ENCODE data around the gene CYP1B1.

Gene CYP1B1

GRCh38 chr2:38077431-38077769, 1.4 kb upstream of the CYP1B1 start:
- no peak for DNase-seq (ENCODE audit: low read depth)
- peak overlapping the region; percentile 49 for H3K4me3 ChIP-seq (ENCODE audit: low read depth, low read length)

DNA sequence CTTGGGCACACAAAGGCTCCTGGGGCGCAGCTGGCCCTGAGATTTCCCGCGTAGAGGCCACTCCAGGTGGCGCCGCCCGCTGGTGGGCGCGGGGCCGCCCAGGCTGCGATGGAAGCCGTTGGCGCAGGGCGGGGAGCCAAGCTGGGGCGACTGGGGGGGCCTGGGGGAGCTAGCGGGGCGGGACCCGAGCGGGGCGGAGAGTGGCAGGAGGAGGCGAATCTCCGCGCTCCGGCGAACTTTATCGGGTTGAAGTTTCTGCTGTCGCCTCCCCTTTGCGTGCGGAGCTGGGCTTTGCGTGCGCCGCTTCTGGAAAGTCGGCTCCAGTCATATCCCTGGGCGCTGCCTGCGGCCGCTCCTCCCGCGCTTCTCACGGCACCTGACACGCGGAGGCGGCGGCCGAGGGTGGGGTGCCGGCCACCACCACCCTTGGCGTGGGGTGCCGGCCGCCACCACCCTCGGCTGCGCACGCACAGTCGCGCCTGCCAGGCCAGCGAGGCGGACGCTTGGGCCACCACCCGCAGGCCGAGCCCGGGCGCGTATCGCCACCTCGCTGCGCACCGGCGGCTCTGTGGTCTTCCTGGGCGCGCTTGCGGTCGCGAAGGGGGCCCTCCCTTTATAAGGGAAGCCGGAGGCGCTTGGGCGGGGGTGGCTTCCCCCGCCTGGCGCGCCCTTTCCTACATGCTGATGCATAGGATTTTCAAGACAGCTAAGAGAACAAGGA, 919 bp upstream of the CYP1B1 start:
- peak; percentile 86 for DNase-seq (ENCODE audit: low read depth)
- H3K4me3 ChIP-seq (ENCODE audit: low read depth, low read length): peak overlapping the region; percentile 49

DNA sequence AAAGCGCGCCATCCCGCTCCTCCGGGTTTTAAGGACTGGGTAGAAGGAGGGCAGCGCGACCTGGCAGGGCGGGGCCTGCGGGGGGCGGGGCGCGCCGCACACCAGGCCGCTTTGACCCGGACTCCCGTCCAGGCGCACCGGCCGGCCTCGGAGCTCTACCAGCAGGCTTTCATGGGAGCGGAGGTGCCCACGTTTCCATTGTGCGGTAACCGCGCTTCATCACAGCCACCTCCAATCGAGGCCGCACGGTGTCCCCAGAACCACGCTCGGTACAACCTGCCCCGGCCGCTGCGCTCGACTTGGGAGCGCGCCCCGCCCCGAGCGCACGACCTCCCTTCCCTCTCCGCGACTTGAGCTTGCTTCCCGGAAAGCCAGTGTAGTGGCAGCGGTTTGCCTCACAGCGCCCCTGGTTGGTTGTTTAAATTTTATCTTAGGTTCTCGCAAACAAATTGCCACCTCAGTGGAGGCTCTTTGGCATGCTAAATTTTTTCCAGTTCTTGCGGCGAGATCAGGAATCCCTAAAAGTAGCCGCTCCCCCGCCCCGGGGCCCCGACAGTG, 280 bp upstream of the CYP1B1 start:
- H3K4me3 ChIP-seq (ENCODE audit: low read depth, low read length): peak overlapping the region; percentile 49
- peak; percentile 53 for DNase-seq (ENCODE audit: low read depth)

- DNase-seq (ENCODE audit: low read depth): no peak
- H3K4me3 ChIP-seq (ENCODE audit: low read depth, low read length): peak overlapping the region; percentile 49
These were observed 1.0 kb downstream of the CYP1B1 start for GRCh38 chr2:38074764-38075506.

GRCh38 chr2:38074058-38074763, 1.7 kb downstream of the CYP1B1 start:
- peak overlapping the region; percentile 49 for H3K4me3 ChIP-seq (ENCODE audit: low read depth, low read length)
- no peak for DNase-seq (ENCODE audit: low read depth)

GRCh38 chr2:38073211-38074057, 2.5 kb downstream of the CYP1B1 start:
- DNase-seq (ENCODE audit: low read depth): no peak
- peak overlapping the region; percentile 49 for H3K4me3 ChIP-seq (ENCODE audit: low read depth, low read length)

DNA sequence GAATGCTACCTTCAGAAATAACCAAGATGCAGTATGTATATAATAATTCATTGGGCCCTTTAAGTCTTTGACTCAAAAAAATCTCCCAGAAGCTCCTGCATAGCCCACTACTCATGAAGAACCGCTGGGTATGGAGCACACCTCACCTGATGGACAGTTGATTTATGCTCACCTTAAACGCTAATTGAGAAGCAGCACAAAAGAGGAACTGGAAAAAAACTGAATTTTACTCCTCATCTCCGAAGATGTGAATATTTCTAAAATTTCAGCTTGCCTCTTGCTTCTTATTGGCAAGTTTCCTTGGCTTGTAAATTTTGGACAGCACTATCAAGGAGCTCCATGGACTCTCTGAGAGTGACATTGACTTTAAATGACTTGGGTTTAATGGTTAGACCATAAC, 5.5 kb downstream of the CYP1B1 start:
- H3K4me3 ChIP-seq (ENCODE audit: low read depth, low read length): no peak overlapping the region
- DNase-seq (ENCODE audit: low read depth): no peak

GRCh38 chr2:38068234-38068633, 7.7 kb downstream of the CYP1B1 start:
- no peak for DNase-seq (ENCODE audit: low read depth)
- H3K4me3 ChIP-seq (ENCODE audit: low read depth, low read length): no peak overlapping the region

- DNase-seq (ENCODE audit: low read depth): no peak
- no peak overlapping the region for H3K4me3 ChIP-seq (ENCODE audit: low read depth, low read length)
These were observed 9.4 kb downstream of the CYP1B1 start for GRCh38 chr2:38066421-38067115.

- no peak overlapping the region for H3K4me3 ChIP-seq (ENCODE audit: low read depth, low read length)
- DNase-seq (ENCODE audit: low read depth): peak; percentile 32
These were observed 10.3 kb downstream of the CYP1B1 start for GRCh38 chr2:38065502-38066135.

DNA sequence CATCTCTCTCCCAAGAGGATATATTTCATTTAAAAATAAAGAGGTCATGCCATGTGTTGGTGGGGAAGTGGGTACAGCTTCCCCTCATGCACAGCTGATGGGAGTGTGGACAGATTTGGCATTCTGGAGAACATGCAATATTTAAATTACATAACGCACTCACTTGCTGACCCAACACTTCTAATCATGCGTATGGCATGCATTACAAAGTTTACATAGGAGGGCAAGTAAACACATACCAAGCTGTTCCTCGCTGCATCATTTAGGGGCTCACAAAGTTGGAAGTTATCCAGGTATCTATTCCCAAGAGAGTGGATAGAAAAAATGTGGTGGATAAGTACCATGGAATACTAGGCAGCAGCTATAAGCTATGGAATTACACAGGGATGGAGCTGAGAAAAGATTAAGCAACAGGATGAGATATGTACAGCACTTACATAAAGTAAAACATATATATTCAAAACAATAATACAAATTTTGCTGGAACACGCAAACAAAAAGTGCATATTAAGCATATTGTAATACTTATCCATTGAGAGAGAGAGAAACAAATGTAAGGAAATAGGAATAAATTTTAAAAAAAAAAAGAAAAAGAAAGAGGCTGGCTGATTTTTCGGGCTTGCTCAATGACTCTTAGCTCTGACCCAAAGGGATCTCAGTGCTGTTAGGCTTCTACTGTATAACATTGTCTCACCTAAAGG, 11.0 kb downstream of the CYP1B1 start:
- H3K4me3 ChIP-seq (ENCODE audit: low read depth, low read length): no peak overlapping the region
- DNase-seq (ENCODE audit: low read depth): peak; percentile 53

GRCh38 chr2:38060236-38061018, 15.5 kb downstream of the CYP1B1 start:
- DNase-seq (ENCODE audit: low read depth): no peak
- no peak overlapping the region for H3K4me3 ChIP-seq (ENCODE audit: low read depth, low read length)

DNA sequence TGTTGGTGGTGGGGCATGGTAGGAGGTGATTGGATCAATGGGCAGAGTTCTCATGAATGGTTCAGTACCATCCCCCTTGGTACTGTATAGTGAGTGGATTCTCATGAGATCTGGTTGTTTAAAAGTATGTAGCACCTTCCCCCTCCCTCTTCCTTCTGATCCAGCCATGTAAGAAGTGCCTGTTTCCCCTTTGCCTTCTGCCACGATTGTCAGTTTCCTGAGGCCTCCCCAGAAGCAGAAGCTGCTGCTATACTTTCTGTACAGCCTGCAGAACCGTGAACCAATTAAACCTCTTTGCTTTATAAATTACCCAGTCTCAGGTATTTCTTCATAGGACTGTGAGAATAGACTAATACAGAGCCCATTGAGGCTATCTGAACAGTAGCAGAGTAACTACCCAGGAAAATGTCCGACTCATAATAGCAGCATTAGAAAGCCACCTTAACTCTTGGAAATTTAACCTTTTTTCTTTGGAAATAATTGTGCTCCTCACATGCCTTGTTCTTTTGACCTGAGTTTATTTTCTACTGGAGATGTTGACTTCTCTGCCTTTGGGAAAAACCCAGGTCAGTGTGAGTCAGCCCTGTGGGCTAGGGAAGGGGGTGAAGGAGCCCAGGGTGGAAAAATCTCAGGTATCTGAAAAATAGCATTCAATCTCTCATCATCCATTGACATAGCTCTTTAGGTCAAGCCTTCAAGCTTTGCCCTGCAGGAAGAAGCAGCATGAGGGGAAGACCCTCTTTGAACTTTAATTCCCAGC, 18.1 kb downstream of the CYP1B1 start:
- DNase-seq (ENCODE audit: low read depth): no peak
- no peak overlapping the region for H3K4me3 ChIP-seq (ENCODE audit: low read depth, low read length)

DNA sequence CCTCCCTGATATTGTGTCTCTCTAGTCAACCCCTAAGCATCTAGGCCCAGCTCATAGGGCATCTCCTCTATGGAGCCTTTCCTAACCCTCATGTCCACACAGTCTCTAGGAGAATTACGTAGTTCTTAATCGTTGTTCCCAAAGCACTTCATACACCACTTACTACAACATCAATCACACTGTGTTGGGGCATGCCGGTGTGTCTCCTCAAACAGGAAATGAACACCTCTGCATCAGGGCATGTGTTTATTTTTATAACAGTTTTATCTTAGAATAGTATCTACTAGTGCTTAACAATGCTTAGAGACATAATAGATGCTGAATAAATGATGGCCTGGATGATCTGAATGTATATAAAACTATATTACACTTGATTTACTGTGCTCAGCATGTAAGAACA, 19.7 kb downstream of the CYP1B1 start:
- no peak overlapping the region for H3K4me3 ChIP-seq (ENCODE audit: low read depth, low read length)
- no peak for DNase-seq (ENCODE audit: low read depth)

- no peak overlapping the region for H3K4me3 ChIP-seq (ENCODE audit: low read depth, low read length)
- no peak for DNase-seq (ENCODE audit: low read depth)
These were observed 30.1 kb downstream of the CYP1B1 start for GRCh38 chr2:38045811-38046210.

- no peak for DNase-seq (ENCODE audit: low read depth)
These were observed 36.6 kb downstream of the CYP1B1 start for GRCh38 chr2:38039121-38039910.

More at GRCh38 chr2:38039121-38039910, 36.6 kb downstream of the CYP1B1 start:
- no peak overlapping the region for H3K4me3 ChIP-seq (ENCODE audit: low read depth, low read length)

Data from skeletal muscle cell (primary cell).